Measurements from ENCODE around the gene CUL2.

DNA sequence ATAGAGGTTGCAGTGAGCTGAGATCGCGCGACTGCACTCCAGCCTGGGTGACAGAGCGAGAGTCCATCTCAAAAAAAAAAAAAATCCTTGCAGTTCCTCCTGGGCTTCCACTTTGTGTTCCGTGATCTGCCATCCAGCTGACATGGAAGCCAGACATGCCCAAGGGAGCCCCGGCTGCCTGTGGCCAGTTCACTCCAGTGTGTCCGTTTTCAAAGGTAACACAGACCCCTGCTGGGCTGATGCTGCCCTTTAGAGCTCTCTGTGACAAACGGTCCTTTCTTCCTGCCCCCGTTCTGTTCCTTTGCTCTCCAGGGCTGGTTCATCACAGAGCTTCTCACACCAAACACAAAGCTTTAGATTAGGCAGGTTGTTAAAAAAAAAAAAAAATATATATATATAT is 130.8 kb downstream of the CUL2 start:
- TF ChIP-seq, protein P1, sequence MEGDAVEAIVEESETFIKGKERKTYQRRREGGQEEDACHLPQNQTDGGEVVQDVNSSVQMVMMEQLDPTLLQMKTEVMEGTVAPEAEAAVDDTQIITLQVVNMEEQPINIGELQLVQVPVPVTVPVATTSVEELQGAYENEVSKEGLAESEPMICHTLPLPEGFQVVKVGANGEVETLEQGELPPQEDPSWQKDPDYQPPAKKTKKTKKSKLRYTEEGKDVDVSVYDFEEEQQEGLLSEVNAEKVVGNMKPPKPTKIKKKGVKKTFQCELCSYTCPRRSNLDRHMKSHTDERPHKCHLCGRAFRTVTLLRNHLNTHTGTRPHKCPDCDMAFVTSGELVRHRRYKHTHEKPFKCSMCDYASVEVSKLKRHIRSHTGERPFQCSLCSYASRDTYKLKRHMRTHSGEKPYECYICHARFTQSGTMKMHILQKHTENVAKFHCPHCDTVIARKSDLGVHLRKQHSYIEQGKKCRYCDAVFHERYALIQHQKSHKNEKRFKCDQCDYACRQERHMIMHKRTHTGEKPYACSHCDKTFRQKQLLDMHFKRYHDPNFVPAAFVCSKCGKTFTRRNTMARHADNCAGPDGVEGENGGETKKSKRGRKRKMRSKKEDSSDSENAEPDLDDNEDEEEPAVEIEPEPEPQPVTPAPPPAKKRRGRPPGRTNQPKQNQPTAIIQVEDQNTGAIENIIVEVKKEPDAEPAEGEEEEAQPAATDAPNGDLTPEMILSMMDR (IDR thresholded peaks at IDR 0.05): no peak
- no peak for TF ChIP-seq POLR2A (IDR thresholded peaks at IDR 0.05)
- TF ChIP-seq EP300 (IDR thresholded peaks at IDR 0.05): no peak
